Astrocyte of the spinal cord (primary cell): ENCODE data around the gene ADAT3.

Experiments used
- DNase-seq: peaks from one replicate; pipeline ENCODE4 v3.0.0; 2011; ENCODE audit warnings: low read depth, low spot score
- H3K4me3 ChIP-seq: 2 replicates; pipeline ENCODE4 v1.5.1; 2011; ENCODE audit warnings: low read depth, mild to moderate bottlenecking, low read length, moderate library complexity
- CTCF ChIP-seq: IDR thresholded peaks from 2 replicates; pipeline ENCODE4 v1.5.1; 2012; ENCODE audit warnings: low read depth, mild to moderate bottlenecking, low read length, inconsistent platforms
- in situ Hi-C: cut with HindIII; loops from 2 replicates; pipeline ENCODE4 v1.10.0; 2017; ENCODE audit warnings: low sequenced_read_pairs

ADAT3 gene

DNA sequence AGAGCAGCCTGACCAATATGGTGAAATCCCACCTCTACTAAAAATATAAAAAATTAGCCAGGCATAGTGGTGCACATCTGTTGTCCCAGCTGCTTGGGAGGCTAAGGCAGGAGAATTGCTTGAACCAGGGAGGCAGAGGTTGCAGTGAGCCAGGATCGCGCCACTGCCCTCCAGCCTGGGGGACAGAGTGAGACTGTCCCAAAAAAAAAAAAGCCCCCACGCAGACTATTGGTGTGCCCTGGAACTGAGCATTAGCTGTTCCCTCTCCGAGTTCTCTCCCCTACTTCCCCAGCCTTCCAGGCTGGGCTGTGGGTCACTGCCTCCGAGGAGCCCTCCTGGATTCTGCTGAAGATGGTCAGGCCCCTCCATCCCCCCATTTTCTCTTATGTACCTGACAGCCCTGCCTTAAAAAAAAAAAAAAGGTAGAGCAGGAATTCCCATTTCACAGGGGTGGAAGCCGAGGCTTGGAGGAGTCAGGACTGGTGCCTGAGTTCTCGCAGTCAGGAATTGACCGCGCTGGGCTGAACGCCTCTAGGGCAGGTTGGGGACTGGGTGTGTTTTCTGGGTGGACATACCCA lies 1.9 kb downstream of the ADAT3 start:
- H3K4me3 ChIP-seq, result no peak overlapping the region
- DNase-seq, result no peak
- in situ Hi-C loops, result no loop called here
- no peak for TF ChIP-seq CTCF

DNA sequence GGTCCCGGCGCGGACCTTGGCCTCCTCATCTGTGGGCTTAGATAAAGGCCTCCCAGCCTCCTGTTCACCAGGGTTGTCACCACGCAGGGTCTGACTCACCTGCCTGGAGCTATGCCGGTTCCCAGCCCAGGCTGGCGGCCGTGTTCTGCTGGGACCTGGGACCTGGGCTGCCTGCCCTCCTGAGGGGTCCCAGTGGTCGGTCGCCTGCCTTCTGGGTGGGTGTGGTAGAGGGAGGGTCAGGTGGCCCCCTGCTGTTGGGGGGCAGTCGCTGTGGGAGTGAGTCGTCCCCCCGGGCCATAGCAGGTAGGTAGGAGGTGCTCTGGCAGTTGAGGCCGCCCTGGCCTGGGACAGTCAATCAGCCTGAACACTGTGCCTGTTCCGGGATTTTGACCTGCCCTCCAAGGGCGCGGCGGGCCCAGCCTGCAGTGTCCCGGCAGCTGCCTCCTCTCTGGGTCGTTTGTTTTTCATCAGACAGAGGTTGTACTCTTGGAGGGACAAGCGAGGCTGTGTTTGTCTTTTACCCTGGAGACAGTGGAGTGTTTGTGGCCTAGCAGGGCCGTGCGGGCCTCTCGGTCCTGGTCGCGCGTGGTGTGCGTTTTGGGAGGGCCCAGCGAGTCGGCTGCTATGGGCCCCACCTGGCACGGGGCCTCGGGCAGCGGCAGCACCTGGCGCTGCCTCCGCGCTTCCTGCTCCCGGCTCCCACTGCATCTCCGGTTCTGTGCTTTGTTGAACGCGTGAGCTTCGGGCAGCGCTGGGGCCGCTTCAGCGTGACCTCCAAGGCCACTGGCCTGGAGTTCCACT lies 2.6 kb downstream of the ADAT3 start:
- TF ChIP-seq CTCF, result no peak
- H3K4me3 ChIP-seq, result no peak overlapping the region
- in situ Hi-C loops, result no loop called here
- DNase-seq, result no peak

- DNase-seq, result no peak
- no peak for TF ChIP-seq CTCF
- H3K4me3 ChIP-seq, result no peak overlapping the region
- in situ Hi-C loops, result no loop called here
Measured at GRCh38 chr19:1908364-1908678, 3.1 kb downstream of the ADAT3 start.

- TF ChIP-seq CTCF, result no peak
- no peak overlapping the region for H3K4me3 ChIP-seq
- in situ Hi-C loops, result no loop called here
- peak; percentile 37 for DNase-seq
Measured at GRCh38 chr19:1909761-1910080, 4.5 kb downstream of the ADAT3 start.

DNA sequence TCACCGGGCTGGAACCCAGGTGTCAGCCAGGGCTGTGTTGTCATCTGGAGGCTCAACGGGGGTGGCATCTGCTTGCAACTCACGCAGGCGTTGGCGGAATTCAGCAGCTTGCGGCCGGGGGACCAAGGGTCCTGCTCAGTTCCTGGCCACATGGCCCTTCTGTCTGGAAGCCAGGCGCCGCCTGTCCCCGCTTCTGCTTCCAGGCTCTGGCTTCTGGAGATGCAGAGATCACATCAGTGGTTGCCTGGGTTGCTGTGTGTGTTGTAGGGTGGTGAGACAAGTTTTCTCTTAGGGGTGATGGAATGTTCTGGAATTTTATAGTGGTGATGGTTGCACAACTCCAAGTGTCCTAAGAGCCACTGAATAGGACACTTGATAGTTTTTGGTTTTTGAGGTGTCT lies 5.0 kb downstream of the ADAT3 start:
- H3K4me3 ChIP-seq, result no peak overlapping the region
- DNase-seq, result no peak
- in situ Hi-C loops, result no loop called here
- TF ChIP-seq CTCF, result no peak

DNA sequence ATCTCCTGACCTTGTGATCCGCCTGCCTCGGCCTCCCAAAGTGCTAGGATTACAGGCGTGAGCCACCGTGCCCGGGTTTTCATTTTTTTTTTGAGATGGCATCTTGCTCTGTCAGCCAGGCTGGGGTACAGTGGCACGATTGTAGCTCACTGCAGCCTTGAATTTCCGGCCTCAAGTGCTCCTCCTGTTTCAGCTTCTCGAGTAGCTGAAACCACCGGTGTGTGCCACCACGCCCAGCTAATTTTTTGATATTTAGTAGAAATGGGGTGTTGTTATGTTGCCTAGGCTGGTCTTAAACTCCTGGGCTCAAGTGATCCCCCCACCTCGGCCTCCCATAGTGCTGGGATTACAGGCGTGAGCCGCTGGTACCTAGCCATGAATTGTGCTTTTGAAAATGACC lies 5.9 kb downstream of the ADAT3 start:
- no peak for TF ChIP-seq CTCF
- in situ Hi-C loops, result no loop called here
- DNase-seq, result no peak
- no peak overlapping the region for H3K4me3 ChIP-seq
